ENCODE results near the gene PPP3CA.

DNA sequence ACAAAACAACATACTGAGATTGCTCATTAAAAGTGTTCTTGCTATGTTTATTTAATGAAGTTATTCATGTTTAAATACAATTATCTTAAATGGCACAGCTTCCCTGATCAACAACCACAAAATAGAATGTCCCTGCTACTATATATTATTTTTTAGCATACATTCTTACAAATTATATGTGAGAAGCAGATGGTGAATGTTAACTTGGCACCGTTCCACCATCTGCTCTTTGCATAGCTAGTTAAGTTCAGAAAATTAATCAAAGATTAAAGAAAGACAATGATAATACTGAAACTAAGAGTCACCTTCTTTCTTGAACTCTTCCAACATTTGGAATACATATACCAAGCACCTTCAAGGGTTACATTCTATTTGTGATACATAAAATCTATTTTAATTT, 94.2 kb downstream of the PPP3CA start:
- TF ChIP-seq, protein P1, sequence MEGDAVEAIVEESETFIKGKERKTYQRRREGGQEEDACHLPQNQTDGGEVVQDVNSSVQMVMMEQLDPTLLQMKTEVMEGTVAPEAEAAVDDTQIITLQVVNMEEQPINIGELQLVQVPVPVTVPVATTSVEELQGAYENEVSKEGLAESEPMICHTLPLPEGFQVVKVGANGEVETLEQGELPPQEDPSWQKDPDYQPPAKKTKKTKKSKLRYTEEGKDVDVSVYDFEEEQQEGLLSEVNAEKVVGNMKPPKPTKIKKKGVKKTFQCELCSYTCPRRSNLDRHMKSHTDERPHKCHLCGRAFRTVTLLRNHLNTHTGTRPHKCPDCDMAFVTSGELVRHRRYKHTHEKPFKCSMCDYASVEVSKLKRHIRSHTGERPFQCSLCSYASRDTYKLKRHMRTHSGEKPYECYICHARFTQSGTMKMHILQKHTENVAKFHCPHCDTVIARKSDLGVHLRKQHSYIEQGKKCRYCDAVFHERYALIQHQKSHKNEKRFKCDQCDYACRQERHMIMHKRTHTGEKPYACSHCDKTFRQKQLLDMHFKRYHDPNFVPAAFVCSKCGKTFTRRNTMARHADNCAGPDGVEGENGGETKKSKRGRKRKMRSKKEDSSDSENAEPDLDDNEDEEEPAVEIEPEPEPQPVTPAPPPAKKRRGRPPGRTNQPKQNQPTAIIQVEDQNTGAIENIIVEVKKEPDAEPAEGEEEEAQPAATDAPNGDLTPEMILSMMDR (IDR thresholded peaks at IDR 0.05), result no peak
- no peak for TF ChIP-seq POLR2A (IDR thresholded peaks at IDR 0.05)

Measured in lower leg skin (tissue), 3 donors.